Measurements from ENCODE around the gene GMDS. TPM values are rescaled to one million over a fixed set of nuclear protein-coding genes. Genes with fewer than 3 reads are reported as not detected.

GMDS gene
- total and polyA plus RNA-seq, 2 of the 4 experiments (the other 2 are of a cell fraction) = 7.3 to 21.9 TPM

GRCh38 chr6:2229742-2230141 lies 15.7 kb downstream of the GMDS start:
- Histone ChIP-seq H4K91ac (ENCODE audit: insufficient read depth, low read depth, low read length) (no peak overlapping the region), H2BK20ac (ENCODE audit: low read depth, low read length) (no peak overlapping the region), H3K4me1 (ENCODE audit: control insufficient read depth, insufficient read depth, low read length) (peaks cover 13% of the 10 kb centered on the region), H3K4me2 (ENCODE audit: low read depth, low read length) (no peak overlapping the region), H3K27ac (ENCODE audit: insufficient read depth, low read length) (no peak overlapping the region), H2AK9ac (replicated peaks; ENCODE audit: low read depth, low read length, poor library complexity) (no peak overlapping the region), H3K14ac (replicated peaks; ENCODE audit: low read depth, low read length) (no peak overlapping the region), H2BK15ac (ENCODE audit: low read depth, low read length) (no peak overlapping the region), H3K9me1 (ENCODE audit: insufficient read depth, low read length) (peaks cover 3% of the 10 kb centered on the region; the same call in 1 of the 2 replicates), H4K20me1 (ENCODE audit: insufficient read depth, low read length) (no peaks in the 10 kb centered on the region), H3K4ac (ENCODE audit: low read depth, low read length) (no peak overlapping the region), H3K9ac (ENCODE audit: low read depth, low read length) (no peak overlapping the region), H3K9me3 (ENCODE audit: control insufficient read depth, insufficient read depth, low read length) (no peaks in the 10 kb centered on the region), H3K4me3 (ENCODE audit: insufficient read depth, low read depth, low read length) (no peak overlapping the region), H3K18ac (ENCODE audit: low read depth, low read length) (no peak overlapping the region), H4K5ac (ENCODE audit: low read depth, low read length) (no peak overlapping the region), H2BK120ac (ENCODE audit: low read depth, low read length) (no peak overlapping the region), H3K79me1 (ENCODE audit: low read depth in 1 of 2, low read length in 2 of 2) (peaks cover 24 to 30% of the 10 kb centered on the region in 2 experiments), H2AFZ (replicated peaks; ENCODE audit: low read length, poor library complexity) (no peak overlapping the region), H2BK5ac (ENCODE audit: low read depth, low read length, poor library complexity, severe bottlenecking) (no peak overlapping the region), H3K23ac (ENCODE audit: low read depth, low read length) (no peak overlapping the region), H4K8ac (ENCODE audit: low read depth in 2 of 2, low read length in 2 of 2) (no peak overlapping the region), H3K56ac (ENCODE audit: extremely low read depth, insufficient read depth, low read length) (no peak overlapping the region), H2AK5ac (ENCODE audit: low read depth, low read length) (no peak overlapping the region), H3K36me3 (ENCODE audit: control insufficient read depth, insufficient read depth, low read length) (no peaks in the 10 kb centered on the region), H3K27me3 (ENCODE audit: control insufficient read depth, insufficient read depth, low read length) (no peaks in the 10 kb centered on the region)
- ChIA-PET CTCF (no interaction called here), POLR2A (ENCODE audit: unreplicated experiment) (no interaction called here)
- in situ Hi-C loops (cut with MboI; ENCODE audit: low sequenced_read_pairs) = no loop called here
- ATAC-seq (ENCODE audit: low read depth) = no peak
- intact Hi-C loops (cut with micrococcal nuclease) = loop anchor here (10.0 kb wide), 1 partner anchor 65 kb away; no protein-coding TSS in a partner anchor
- BruUV-seq (replicated peaks) = no TSS peak
- DNase-seq = no peak
- TF ChIP-seq ELK1 (IDR thresholded peaks at IDR 0.05; ENCODE audit: borderline replicate concordance, low read depth, low read length) (no peak), FOS (IDR thresholded peaks at IDR 0.05; ENCODE audit: low read depth, low read length) (no peak), BHLHE40 (IDR thresholded peaks at IDR 0.05; ENCODE audit: low read depth, low read length) (no peak), CEBPB (IDR thresholded peaks at IDR 0.05; ENCODE audit: low read depth, low read length) (no peak), MAZ (IDR thresholded peaks at IDR 0.05; ENCODE audit: borderline replicate concordance, low read depth, low read length) (no peak)
- dilution Hi-C loops (cut with HindIII; ENCODE audit: low sequenced_read_pairs, unreplicated experiment) = no loop called here
- WGBS, 2 experiments (ENCODE audit: extremely low coverage in 2 of 2, insufficient read length in 1 of 2) = 100% methylated on average over 1 of the region's 4 CpGs; no CpG with 5 or more reads in 1 of the 2 experiments
